ENCODE measurements around the gene PNLDC1. TPM values are rescaled to one million over a fixed set of nuclear protein-coding genes. Genes with fewer than 3 reads are reported as not detected.

The PNLDC1 gene, protein sequence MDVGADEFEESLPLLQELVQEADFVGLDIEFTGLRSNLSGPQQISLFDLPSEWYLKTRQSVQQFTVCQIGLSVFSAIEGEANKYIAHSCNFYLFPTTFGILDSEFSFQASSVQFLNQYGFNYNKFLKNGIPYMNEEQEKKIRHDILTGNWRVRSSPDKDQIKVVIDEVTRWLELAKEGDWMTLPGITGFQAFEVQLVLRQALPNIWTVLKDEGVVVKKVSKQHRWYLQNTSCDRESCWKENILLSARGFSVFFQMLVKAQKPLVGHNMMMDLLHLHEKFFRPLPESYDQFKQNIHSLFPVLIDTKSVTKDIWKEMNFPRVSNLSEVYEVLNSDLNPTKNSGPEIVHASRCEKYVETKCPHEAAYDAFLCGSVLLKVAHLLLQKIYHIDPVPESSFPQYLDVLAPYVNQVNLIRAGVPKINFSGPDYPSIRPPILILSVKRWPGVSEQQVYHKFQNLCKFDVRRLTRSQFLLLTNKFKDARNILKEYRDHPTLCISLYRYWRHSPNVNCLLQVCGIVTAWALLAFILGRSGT
- not detected for total RNA-seq

DNA sequence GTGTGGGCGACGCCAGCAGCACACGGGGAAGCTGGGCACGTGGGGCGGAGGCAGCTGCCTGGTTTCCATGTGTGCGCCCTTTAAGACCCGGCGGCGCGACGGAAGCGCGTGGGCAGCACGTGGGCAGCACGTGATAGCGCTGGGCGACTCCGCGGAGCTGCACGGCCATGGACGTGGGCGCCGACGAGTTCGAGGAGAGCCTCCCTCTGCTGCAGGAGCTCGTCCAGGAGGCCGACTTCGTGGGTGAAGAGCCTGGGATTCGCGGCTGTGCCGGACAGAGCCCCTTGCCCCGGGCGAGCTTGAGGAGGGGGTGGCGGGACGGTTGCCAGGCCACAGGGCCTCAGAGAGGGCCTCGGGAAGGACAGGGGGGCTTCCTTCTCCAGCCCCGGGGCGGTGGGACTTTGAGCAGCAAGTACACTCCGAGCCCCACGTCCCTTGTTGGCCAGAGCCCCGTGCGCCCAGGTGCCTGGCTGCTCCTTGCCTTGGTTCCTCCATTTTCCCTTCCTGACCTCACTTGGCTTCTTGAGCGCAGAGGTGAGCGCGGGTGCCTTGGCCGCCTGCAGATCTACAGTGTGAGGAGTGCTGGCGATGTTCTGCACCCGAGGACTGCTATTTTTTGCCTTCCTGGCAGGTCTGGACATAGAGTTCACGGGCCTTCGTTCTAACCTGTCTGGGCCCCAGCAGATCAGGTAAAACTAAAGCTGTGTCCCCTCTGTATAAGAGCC is at the start of gene PNLDC1:
Gene PNLDC1 (plus strand): TSS at position 136 of the 725 bp plus-strand sequence. CDS start 32 bp downstream, at position 168.
- H3K9me3 ChIP-seq = no peaks in the 10 kb centered on the region
- TF ChIP-seq, protein P1, sequence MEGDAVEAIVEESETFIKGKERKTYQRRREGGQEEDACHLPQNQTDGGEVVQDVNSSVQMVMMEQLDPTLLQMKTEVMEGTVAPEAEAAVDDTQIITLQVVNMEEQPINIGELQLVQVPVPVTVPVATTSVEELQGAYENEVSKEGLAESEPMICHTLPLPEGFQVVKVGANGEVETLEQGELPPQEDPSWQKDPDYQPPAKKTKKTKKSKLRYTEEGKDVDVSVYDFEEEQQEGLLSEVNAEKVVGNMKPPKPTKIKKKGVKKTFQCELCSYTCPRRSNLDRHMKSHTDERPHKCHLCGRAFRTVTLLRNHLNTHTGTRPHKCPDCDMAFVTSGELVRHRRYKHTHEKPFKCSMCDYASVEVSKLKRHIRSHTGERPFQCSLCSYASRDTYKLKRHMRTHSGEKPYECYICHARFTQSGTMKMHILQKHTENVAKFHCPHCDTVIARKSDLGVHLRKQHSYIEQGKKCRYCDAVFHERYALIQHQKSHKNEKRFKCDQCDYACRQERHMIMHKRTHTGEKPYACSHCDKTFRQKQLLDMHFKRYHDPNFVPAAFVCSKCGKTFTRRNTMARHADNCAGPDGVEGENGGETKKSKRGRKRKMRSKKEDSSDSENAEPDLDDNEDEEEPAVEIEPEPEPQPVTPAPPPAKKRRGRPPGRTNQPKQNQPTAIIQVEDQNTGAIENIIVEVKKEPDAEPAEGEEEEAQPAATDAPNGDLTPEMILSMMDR (IDR thresholded peaks at IDR 0.05) = no peak
- no peak for TF ChIP-seq POLR2A (IDR thresholded peaks at IDR 0.05)
- H3K4me3 ChIP-seq = no peak within 1 kb of the TSS
- H3K27me3 ChIP-seq = no peaks in the 10 kb centered on the region
- no peak within 1 kb of the TSS for H3K27ac ChIP-seq
- H3K36me3 ChIP-seq = peaks cover 0 to 35% (median 0%) of the 10 kb centered on the region in 3 donors
- DNase-seq = no peak
- H3K4me1 ChIP-seq = no peaks in the 10 kb centered on the region

DNA sequence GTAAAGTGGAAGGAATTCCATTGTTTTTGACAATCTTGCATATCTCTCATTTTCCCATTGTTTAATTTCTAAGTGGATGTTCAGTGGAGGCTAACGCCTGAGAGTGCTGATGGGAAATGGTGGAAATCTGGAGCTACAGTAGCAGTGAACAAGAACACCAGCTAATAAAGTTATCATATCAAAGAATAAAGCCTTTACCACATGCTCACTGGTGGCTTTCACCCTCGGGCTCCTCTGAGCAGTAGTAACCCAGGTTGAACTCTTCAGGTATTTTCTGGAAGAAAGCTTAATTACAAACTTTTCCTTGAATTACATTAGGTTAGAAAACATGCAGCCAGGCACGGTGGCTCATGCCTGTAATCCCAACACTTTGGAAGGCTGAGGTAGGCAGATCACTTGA is 48.6 kb upstream of the PNLDC1 start:
- Histone ChIP-seq H3K9me3 (no peaks in the 10 kb centered on the region), H3K4me1 (no peaks in the 10 kb centered on the region), H3K36me3 (peaks cover 4 to 96% (median 5%) of the 10 kb centered on the region in 3 donors), H3K4me3 (no peak overlapping the region), H3K27ac (no peak overlapping the region), H3K27me3 (no peaks in the 10 kb centered on the region)
- no peak for DNase-seq
- TF ChIP-seq, protein P1 (IDR thresholded peaks at IDR 0.05) = no peak
- no peak for TF ChIP-seq POLR2A (IDR thresholded peaks at IDR 0.05)

DNA sequence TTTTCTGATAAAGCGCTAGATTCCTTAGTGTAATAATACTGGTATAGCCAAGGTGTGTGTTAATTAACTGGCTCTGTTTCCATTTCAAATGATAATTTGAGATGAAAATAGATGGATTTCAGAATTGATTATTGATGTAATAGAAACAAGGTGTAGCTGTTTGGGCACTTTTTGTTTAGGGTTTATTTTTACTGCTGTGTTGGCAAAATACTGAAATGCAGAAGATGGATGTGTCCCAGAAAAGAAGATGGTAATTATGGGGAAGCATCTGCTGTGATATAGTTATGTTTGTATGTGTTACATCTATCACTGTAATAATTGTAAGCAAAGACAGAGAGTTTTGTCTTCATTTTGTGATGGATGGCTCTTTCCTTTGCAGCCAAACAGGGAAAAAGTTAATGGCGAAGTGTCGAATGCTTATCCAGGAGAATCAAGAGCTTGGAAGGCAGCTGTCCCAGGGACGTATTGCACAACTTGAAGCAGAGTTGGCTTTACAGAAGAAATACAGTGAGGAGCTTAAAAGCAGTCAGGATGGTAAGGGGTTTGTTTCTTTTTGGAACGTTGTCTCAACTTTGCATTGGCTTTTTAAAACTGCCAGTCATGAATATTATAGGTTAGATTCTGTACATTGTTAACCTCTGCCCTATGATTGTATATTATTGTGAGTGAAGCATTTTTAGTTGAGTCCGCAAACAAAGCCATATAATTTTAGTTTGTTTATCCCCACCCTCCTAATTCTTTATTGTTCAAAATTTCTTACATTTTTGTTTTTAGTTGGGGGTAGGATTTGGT is 46.8 kb upstream of the PNLDC1 start:
- H3K27ac ChIP-seq = no peak overlapping the region
- DNase-seq = no peak
- peaks cover 0 to 89% (median 5%) of the 10 kb centered on the region in 3 donors for H3K36me3 ChIP-seq
- no peaks in the 10 kb centered on the region for H3K27me3 ChIP-seq
- H3K4me1 ChIP-seq = no peaks in the 10 kb centered on the region
- H3K9me3 ChIP-seq = no peaks in the 10 kb centered on the region
- H3K4me3 ChIP-seq = no peak overlapping the region
- TF ChIP-seq, protein P1 (IDR thresholded peaks at IDR 0.05) = no peak
- no peak for TF ChIP-seq POLR2A (IDR thresholded peaks at IDR 0.05)

DNA sequence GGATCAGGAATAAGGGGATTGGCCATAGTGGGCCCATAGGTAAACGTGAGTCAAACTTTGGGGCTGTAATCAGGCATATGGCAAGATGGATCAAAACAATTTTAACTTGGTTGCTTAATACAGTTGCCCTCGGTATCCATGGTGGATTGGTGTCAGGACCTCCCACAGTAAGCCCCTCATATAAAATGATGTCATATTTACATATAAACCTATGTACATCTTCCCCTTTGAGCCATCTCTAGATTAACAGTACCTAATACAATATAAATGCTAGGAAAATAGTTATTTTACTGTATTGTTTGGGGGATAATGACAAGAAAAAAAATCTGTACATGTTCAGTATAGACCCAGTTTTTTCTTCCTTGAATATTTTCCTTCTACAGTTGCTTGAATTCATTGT is 45.7 kb upstream of the PNLDC1 start:
- Histone ChIP-seq H3K4me3 (no peak overlapping the region), H3K27me3 (no peaks in the 10 kb centered on the region), H3K9me3 (no peaks in the 10 kb centered on the region), H3K36me3 (peaks cover 0 to 78% (median 5%) of the 10 kb centered on the region in 3 donors), H3K4me1 (no peaks in the 10 kb centered on the region), H3K27ac (no peak overlapping the region)
- DNase-seq = no peak
- TF ChIP-seq POLR2A (IDR thresholded peaks at IDR 0.05) = no peak
- TF ChIP-seq, protein P1 (IDR thresholded peaks at IDR 0.05) = no peak
